Lower lobe of right lung (tissue), 2 donors: Measurements from ENCODE around the gene ZFP64. TPM values are rescaled to one million over a fixed set of nuclear protein-coding genes. Genes with fewer than 3 reads are reported as not detected.
"Not testable (repeated sequence)": the region's sequence is repeated elsewhere in the genome, so short reads cannot be mapped to it uniquely, and the experiment has no call there.

Source experiments
- ATAC-seq, 2 donors: fragments of 200-7000 bp; cut with Tn5 transposase; one replicate each; pipeline ENCODE4 v1.9.1; 2020 to 2022; ENCODE audit warnings: mild to moderate bottlenecking in 2 of 2, moderate library complexity in 2 of 2
- DNase-seq: peaks from one replicate; pipeline ENCODE4 v3.0.0-alpha.2; 2020
- H3K27ac ChIP-seq: fragments of 200-600 bp; one replicate; pipeline ENCODE4 v1.8.0; 2022
- H3K27me3 ChIP-seq: fragments of 200-600 bp; one replicate; pipeline ENCODE4 v1.8.0; 2022; ENCODE audit warnings: low read depth
- H3K36me3 ChIP-seq: fragments of 200-600 bp; one replicate; pipeline ENCODE4 v1.8.0; 2022; ENCODE audit warnings: mild to moderate bottlenecking
- H3K4me1 ChIP-seq: fragments of 200-600 bp; one replicate; pipeline ENCODE4 v1.8.0; 2022
- H3K4me3 ChIP-seq: fragments of 200-600 bp; one replicate; pipeline ENCODE4 v1.8.0; 2022; ENCODE audit warnings: mild to moderate bottlenecking
- H3K9me3 ChIP-seq: fragments of 200-600 bp; one replicate; pipeline ENCODE4 v1.8.0; 2022
- intact Hi-C: fragments of 100-400 bp; cut with DNase I; formaldehyde crosslinking; loops from one replicate; pipeline ENCODE4 v1.11.0; 2022
- total RNA-seq: library from RNA; stranded (reverse); fragmentation: NEBNext Ultra II Directional; extraction: Animal tissue kit (Norgen Biotek cat#: 25700); gene quantifications from one replicate; pipeline ENCODE4 v1.2.1, GENCODE V29; 2021
- TF ChIP-seq, protein P1 (sequence below): fragments of 200-600 bp; IDR thresholded peaks from one replicate; pipeline ENCODE4 v1.8.0; 2022; ENCODE audit warnings: antibody characterized with exemption, mild to moderate bottlenecking
- donor health status: DM: no; HTN: yes; CAD: no; lungs with severe emphysema.

ZFP64 gene
- total RNA-seq, 1 donor from 2014 or later: 12.8 TPM

DNA sequence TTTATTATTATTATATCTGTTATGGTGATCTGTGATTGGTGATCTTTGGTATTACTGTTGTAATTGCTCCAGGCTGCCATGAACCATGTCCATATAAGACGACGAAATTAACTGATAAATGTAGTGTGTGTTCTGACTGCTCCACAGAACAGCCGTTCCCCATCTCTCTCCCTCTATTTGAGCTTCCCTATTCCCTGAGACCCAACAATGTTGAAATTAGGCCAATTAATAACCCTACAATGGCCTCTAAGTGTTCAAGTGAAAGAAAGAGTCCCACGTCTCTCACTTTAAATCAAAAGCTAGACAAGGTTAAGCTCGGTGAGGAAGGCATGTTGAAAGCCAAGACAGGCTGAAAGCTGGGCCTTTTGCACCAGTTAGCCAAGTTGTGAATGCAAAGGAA is 51.6 kb downstream of the ZFP64 start:
- intact Hi-C loops: no loop called here
- Histone ChIP-seq H3K27me3 (no peaks in the 10 kb centered on the region), H3K4me3 (no peak overlapping the region), H3K4me1 (no peaks in the 10 kb centered on the region), H3K36me3 (no peaks in the 10 kb centered on the region), H3K27ac (no peak overlapping the region), H3K9me3 (no peaks in the 10 kb centered on the region)
- ATAC-seq (no peak), DNase-seq (no peak)
- TF ChIP-seq, protein P1, sequence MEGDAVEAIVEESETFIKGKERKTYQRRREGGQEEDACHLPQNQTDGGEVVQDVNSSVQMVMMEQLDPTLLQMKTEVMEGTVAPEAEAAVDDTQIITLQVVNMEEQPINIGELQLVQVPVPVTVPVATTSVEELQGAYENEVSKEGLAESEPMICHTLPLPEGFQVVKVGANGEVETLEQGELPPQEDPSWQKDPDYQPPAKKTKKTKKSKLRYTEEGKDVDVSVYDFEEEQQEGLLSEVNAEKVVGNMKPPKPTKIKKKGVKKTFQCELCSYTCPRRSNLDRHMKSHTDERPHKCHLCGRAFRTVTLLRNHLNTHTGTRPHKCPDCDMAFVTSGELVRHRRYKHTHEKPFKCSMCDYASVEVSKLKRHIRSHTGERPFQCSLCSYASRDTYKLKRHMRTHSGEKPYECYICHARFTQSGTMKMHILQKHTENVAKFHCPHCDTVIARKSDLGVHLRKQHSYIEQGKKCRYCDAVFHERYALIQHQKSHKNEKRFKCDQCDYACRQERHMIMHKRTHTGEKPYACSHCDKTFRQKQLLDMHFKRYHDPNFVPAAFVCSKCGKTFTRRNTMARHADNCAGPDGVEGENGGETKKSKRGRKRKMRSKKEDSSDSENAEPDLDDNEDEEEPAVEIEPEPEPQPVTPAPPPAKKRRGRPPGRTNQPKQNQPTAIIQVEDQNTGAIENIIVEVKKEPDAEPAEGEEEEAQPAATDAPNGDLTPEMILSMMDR: no peak

DNA sequence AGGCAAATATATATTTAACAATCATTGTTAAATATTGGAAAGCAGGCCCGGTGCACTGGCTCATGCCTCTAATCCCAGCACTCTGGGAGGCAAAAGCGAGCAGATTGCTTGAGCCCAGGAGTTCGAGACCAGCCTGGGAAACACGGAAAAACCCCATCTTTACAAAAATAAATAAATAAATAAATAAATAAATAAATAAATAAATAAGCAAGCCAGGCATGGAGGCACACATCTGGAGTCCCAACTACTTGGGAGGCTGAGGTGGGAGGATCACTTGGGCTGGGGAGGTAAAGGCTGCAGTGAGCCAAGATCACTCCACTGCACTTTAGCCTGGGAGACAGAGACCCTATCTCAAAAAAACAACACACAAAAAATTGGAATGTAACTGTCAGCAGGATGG is 53.7 kb downstream of the ZFP64 start:
- H3K4me3 ChIP-seq: no peak overlapping the region
- H3K9me3 ChIP-seq: no peaks in the 10 kb centered on the region
- H3K4me1 ChIP-seq: no peaks in the 10 kb centered on the region
- intact Hi-C loops: no loop called here
- no peak overlapping the region for H3K27ac ChIP-seq
- ATAC-seq (no peak), DNase-seq (no peak)
- no peaks in the 10 kb centered on the region for H3K27me3 ChIP-seq
- TF ChIP-seq, protein P1: no peak
- H3K36me3 ChIP-seq: no peaks in the 10 kb centered on the region

DNA sequence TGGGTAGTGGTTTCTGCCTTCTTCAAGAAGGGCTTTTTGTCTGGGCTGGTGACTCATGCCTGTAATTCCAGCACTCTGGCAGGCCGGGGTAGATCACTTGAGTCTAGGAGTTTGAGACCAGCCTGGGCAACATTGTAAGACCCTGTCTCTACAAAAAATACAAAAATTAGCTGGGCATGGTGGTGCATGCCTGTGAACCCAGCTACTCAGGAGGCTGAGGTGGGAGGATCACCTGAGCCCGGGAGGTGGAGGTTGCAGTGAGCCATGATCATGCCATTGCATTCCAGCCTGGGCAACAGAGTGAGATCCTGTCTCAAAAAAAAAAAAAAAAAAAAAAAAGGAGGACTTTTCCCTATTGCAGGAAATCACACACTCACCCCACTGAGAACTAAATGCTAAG is 57.9 kb downstream of the ZFP64 start:
- H3K4me1 ChIP-seq, H3K9me3 ChIP-seq, ATAC-seq, DNase-seq, H3K27me3 ChIP-seq, H3K4me3 ChIP-seq, H3K36me3 ChIP-seq, intact Hi-C loops, H3K27ac ChIP-seq: not testable (repeated sequence)

DNA sequence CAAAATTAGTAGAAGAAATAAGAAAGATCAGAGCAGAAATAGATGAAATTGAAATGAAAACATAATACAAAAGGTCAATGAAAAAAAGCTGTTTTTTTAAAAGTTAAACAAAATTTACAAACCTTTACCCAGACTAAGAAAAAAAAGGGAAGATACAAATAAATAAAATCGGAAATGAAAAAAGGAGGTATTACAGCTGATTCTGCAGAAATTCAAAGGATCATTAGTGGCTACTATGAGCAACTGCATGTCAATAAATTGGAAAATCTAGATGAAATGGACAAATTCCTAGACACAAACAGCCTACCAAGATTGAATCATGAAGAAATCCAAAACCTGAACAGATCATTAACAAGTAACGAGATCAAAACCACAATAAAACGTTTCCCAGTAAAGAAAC is 59.2 kb downstream of the ZFP64 start:
- Histone ChIP-seq H3K27ac (no peak overlapping the region), H3K4me3 (no peak overlapping the region), H3K4me1 (no peaks in the 10 kb centered on the region), H3K9me3 (no peaks in the 10 kb centered on the region), H3K27me3 (no peaks in the 10 kb centered on the region), H3K36me3 (no peaks in the 10 kb centered on the region)
- DNase-seq: no peak
- intact Hi-C loops: no loop called here
- TF ChIP-seq, protein P1: no peak
- no peak for ATAC-seq

DNA sequence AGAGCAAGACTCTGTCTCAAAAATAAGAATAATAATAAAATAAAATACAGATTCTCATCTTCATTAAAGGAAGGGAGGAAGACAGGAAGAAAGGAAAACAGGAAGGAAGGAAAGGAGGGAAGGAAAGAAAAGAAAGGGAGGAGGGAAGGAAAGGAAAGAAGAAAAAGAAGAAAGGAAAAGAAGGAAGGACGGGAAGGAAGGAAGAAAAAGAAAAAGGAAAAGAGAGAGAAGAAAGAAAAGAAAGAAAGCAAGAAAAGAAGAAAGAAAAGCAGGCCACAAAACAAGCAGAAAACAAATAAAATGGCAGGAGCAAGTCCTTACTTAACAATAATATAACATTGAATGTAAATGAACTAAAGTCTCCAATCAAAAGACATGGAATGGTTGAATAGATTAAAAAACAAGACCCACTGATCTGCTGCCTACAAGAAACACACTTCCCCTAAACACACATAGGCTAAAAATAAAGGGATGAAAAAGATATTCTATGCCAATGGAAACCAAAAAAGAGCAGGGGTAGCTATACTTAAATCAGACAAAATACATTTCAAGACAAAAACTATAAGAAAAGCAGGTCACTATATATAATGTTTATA is 60.4 kb downstream of the ZFP64 start:
- DNase-seq (no peak), ATAC-seq (no peak)
- Histone ChIP-seq H3K4me3 (no peak overlapping the region), H3K27ac (no peak overlapping the region), H3K27me3 (no peaks in the 10 kb centered on the region), H3K4me1 (no peaks in the 10 kb centered on the region), H3K9me3 (no peaks in the 10 kb centered on the region), H3K36me3 (no peaks in the 10 kb centered on the region)
- intact Hi-C loops: no loop called here
- TF ChIP-seq, protein P1: no peak

DNA sequence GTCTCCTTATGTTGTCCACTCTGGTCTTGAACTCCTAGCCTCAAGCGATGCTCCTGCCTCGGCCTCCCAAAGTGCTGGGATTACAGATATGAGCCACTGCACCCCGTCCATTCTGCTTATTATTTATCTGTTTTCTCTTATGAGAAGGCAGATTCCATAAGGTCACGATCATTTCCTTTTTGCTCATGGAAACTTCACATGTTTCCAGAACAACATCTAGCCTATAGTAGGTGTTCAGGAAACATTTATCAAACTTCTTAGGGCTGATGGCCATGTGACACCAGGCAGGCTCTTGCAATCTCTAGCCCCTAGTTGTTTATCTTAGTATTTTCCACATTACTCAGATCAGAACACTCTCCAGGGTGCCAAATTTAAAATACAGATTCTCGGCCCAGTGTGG is 61.2 kb downstream of the ZFP64 start:
- H3K27me3 ChIP-seq: no peaks in the 10 kb centered on the region
- no peak for DNase-seq
- H3K9me3 ChIP-seq: no peaks in the 10 kb centered on the region
- intact Hi-C loops: no loop called here
- H3K4me3 ChIP-seq: no peak overlapping the region
- H3K4me1 ChIP-seq: no peaks in the 10 kb centered on the region
- ATAC-seq: no peak
- TF ChIP-seq, protein P1: no peak
- no peak overlapping the region for H3K27ac ChIP-seq
- no peaks in the 10 kb centered on the region for H3K36me3 ChIP-seq
